ENCODE measurements around the gene SPC25.
"Not testable (repeated sequence)": the region's sequence is repeated elsewhere in the genome, so short reads cannot be mapped to it uniquely, and the experiment has no call there.

The SPC25 gene

GRCh38 chr2:168890006-168890782 is at the start of gene SPC25:
TSS of gene SPC25 (minus strand) at chr2:168890430. CDS start at chr2:168889519, 911 bp downstream.
- peak in 1 of 2 experiments; percentile 11 for DNase-seq

- no peak for DNase-seq
Measured at GRCh38 chr2:168939918-168940317, 49.7 kb upstream of the SPC25 start.

GRCh38 chr2:168939061-168939460 is 48.8 kb upstream of the SPC25 start:
- DNase-seq = no peak

- no peak for DNase-seq
Measured at GRCh38 chr2:168935810-168936581, 45.8 kb upstream of the SPC25 start.

GRCh38 chr2:168934826-168935225 is 44.6 kb upstream of the SPC25 start:
- DNase-seq = no peak

GRCh38 chr2:168932174-168932573 is 41.9 kb upstream of the SPC25 start:
- DNase-seq = not testable (repeated sequence)

- no peak for DNase-seq
Measured at GRCh38 chr2:168930242-168930641, 40.0 kb upstream of the SPC25 start.

GRCh38 chr2:168929031-168929430 is 38.8 kb upstream of the SPC25 start:
- no peak for DNase-seq

DNA sequence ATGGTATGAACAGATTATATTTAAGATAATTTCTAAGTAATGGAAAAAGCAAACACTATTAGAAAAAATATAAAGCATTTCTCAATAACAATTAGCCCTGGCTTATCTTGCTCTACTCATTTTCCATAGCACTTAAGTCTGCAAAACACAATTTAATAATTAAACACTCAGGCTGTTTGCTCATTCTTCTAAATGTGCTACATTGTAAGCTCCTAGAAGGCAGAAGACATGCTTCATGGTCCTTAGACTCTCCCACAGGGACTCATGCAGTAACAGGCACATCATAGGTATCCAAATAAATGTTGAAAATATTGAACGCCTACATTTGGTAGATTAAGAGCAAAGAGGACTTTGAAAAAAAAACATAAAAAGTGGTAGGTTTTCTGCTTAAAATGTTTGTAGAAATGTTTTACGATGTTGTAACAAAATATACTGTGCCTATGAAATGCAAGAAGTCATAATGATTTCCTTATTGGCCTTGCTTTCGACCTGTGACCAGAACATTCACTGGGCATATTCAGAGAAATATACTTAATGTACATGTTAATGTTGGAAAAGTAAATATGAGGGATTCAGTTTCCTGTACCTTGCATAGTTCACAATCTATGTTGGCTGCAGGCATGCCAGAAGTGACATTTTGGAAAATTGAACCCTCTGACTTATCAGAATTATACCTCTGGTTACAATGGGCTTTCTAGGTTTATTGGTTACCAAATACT is 38.0 kb upstream of the SPC25 start:
- DNase-seq = no peak

DNA sequence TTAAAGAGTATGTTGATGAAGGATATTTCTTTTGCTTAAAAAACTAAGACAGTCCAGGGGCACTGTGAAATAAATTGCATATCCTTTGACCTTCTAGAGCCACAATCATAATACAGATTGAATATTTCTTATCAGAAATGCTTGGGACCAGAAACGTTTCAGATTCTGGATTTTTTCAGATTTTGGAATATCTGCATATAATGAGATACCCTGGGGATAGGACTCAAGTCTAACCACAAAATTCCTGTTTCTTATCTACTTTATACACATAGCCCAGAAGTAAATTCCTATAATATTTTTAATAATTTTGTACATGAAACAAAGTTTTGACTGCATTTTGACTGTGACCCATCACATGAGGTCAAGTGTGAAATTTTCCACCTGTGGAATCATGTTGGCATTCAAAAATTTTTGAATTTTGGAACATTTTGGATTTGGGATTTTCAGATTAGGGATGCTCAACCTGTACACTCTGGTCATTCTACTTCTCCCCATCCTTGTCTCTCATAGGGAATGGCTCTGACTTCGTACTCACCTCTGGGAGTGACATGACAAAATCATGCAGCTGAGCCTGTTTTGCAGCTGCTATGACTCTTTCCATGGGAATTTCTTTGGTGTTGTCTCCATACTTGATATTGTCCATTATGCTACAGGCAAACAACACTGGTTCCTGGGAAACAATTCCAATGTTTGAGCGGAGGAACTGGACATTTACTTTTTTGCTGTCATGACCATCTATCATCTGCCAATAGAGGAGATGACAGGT is 36.6 kb upstream of the SPC25 start:
- no peak for DNase-seq

GRCh38 chr2:168920504-168921157 is 30.4 kb upstream of the SPC25 start:
- DNase-seq = no peak

DNA sequence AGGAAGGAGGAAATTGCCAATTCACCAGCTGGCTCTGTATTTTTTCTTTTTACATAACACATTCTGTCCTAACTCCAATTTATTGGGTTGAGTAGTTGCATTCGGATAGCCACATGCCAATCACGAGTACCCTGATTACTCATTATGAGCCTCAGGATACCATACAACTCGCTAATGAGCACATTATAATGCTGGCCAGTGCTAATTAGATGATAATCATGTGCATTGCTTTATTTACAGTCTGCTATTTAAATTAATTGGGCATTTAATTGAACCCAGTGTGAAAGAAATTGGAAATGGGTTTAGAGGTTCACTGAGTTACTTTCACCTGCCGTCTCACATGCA is 26.1 kb upstream of the SPC25 start:
- DNase-seq = no peak

GRCh38 chr2:168915441-168916330 is 25.5 kb upstream of the SPC25 start:
- no peak for DNase-seq

GRCh38 chr2:168913495-168913894 is 23.3 kb upstream of the SPC25 start:
- no peak for DNase-seq

DNA sequence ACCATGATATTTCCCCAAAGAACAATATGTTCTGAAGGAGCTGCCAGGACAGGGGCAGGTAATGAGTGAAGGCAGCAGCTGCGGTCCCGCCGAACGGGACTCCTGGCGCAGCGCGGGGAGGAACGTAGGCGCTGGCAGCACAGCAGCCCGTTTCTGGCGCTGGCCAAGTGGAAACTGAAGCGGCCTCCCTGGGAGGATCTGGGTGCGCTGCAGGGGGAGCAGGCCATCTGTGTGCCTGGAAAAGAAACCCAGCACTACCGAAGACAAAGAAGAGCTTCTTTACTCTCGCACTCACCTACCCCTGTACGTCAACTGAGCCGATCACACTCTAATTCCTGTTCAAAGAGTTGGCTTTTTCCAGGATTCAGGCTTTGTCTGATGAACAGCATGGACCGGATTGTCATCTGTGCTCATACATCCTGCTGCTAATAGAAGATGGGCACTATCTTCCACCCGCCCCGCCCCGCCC is 22.7 kb upstream of the SPC25 start:
- no peak for DNase-seq

DNA sequence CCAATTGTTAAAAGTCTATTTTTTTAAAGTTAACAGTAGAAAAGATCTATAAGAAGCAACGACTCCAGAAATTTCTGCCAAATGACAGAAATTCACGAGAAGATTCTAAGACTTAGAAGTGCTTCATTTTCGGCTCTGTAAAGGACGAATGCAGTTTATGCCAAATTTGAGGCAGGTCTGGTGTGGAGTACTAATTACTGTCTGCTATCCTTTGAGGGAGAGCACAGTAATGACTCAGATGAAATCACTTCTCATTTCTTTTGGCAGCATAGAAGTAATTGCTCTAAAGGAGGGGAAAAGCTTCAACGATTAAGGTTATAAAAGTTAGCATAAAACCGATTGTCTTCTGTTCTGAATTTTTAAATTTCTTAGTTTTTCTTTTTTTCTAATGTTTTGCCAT is 22.2 kb upstream of the SPC25 start:
- no peak for DNase-seq

DNA sequence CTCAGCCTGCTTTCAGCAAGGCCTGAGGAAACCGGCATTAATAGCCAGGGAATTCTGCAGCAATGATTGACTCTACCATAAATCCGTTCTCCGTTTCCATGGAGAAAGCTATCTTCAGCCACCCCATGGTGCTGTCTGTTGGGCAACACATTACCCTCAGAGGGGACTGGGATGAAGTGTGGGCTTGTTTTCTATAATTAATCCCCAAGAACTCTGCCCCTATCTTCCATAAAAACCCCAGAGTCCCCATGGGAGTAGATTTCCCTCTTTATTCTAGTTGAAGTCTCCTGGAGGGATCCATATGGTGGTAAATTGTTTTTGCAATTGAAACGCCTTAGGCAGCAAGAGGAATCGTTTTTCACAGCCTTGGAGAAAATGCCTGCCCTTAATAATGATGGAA is 20.1 kb upstream of the SPC25 start:
- DNase-seq = no peak

- DNase-seq = no peak
Measured at GRCh38 chr2:168907940-168908662, 17.9 kb upstream of the SPC25 start.

DNA sequence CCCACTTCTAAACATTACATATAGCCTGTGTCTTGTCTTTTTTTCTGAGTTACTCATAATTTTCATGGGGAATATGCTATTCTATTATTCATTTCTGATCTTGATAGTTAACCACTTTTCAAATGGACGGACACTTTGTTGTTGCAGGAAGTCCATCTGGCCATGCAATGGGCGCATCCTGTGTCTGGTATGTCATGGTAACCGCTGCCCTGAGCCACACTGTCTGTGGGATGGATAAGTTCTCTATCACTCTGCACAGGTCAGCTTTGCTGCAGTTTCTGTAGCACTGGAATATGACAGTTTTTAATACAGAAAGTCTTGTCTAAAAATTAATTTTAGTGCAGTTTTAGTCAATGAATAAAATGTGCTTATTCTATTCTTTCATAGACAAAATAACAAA is 14.1 kb upstream of the SPC25 start:
- no peak for DNase-seq

GRCh38 chr2:168903888-168904287 is 13.7 kb upstream of the SPC25 start:
- no peak for DNase-seq

Data from cerebellar nuclear complex (tissue), 1 donor.